Progenitor cell of endocrine pancreas (in vitro differentiated cells): ENCODE data around the gene DBN1. TPM values are rescaled to one million over a fixed set of nuclear protein-coding genes. Genes with fewer than 3 reads are reported as not detected.

ENCODE experiments used
- DNase-seq: peaks from one replicate; pipeline ENCODE4 v3.0.0; 2021; ENCODE audit warnings: low spot score; ENCODE audit not compliant: unreplicated experiment
- H3K27ac Mint-ChIP-seq: 2 replicates; pipeline ENCODE4 v1.8.0; 2021; ENCODE audit warnings: mild to moderate bottlenecking, moderate library complexity, mixed read lengths
- H3K27me3 Mint-ChIP-seq: 2 replicates; pipeline ENCODE4 v1.8.0; 2021; ENCODE audit warnings: mixed read lengths
- H3K36me3 Mint-ChIP-seq: 2 replicates; pipeline ENCODE4 v1.8.0; 2022; ENCODE audit warnings: mixed read lengths; ENCODE audit not compliant: insufficient read depth
- H3K4me1 Mint-ChIP-seq: 2 replicates; pipeline ENCODE4 v1.8.0; 2021; ENCODE audit warnings: low read depth, mixed read lengths
- H3K4me3 Mint-ChIP-seq: 2 replicates; pipeline ENCODE4 v1.8.0; 2021; ENCODE audit warnings: low read depth, mild to moderate bottlenecking, moderate library complexity, mixed read lengths
- H3K9me3 Mint-ChIP-seq: 2 replicates; pipeline ENCODE4 v1.8.0; 2021; ENCODE audit warnings: low read depth, mixed read lengths
- CTCF ChIP-seq: fragments of 200-600 bp; sonication (generic); IDR thresholded peaks from one replicate; pipeline ENCODE4 v1.5.0; 2021; ENCODE audit warnings: antibody characterized with exemption, mild to moderate bottlenecking; ENCODE audit not compliant: unreplicated experiment
- total RNA-seq: library from RNA; stranded (reverse); gene quantifications from 2 replicates; pipeline ENCODE4 v1.2.1, GENCODE V29; 2021

DBN1 gene
- total RNA-seq, 1 donor from 2014 or later = 396 TPM

GRCh38 chr5:177435847-177436536 lies 37.4 kb downstream of the DBN1 start:
- peaks cover 16% of the 10 kb centered on the region for H3K36me3 Mint-ChIP-seq
- DNase-seq = no peak
- H3K27ac Mint-ChIP-seq = peak overlapping the region; percentile 24
- H3K27me3 Mint-ChIP-seq = no peaks in the 10 kb centered on the region
- H3K9me3 Mint-ChIP-seq = no peaks in the 10 kb centered on the region
- H3K4me1 Mint-ChIP-seq = peaks cover 4% of the 10 kb centered on the region
- no peak overlapping the region for H3K4me3 Mint-ChIP-seq
- TF ChIP-seq CTCF = no peak

- TF ChIP-seq CTCF = no peak
- DNase-seq = no peak
- Mint-ChIP-seq H3K27ac (no peak overlapping the region), H3K27me3 (no peaks in the 10 kb centered on the region), H3K9me3 (no peaks in the 10 kb centered on the region), H3K36me3 (peaks cover 17% of the 10 kb centered on the region), H3K4me3 (no peak overlapping the region), H3K4me1 (peaks cover 4% of the 10 kb centered on the region)
Measured at GRCh38 chr5:177434942-177435738, 38.3 kb downstream of the DBN1 start.

- H3K27ac Mint-ChIP-seq = no peak overlapping the region
- H3K4me1 Mint-ChIP-seq = peaks cover 4% of the 10 kb centered on the region
- DNase-seq = no peak
- no peaks in the 10 kb centered on the region for H3K9me3 Mint-ChIP-seq
- no peak for TF ChIP-seq CTCF
- no peak overlapping the region for H3K4me3 Mint-ChIP-seq
- peaks cover 13% of the 10 kb centered on the region for H3K36me3 Mint-ChIP-seq
- H3K27me3 Mint-ChIP-seq = no peaks in the 10 kb centered on the region
Measured at GRCh38 chr5:177434437-177434836, 39.0 kb downstream of the DBN1 start.

- no peak overlapping the region for H3K4me3 Mint-ChIP-seq
- no peaks in the 10 kb centered on the region for H3K27me3 Mint-ChIP-seq
- H3K4me1 Mint-ChIP-seq = peaks cover 4% of the 10 kb centered on the region
- no peak overlapping the region for H3K27ac Mint-ChIP-seq
- H3K36me3 Mint-ChIP-seq = peaks cover 11% of the 10 kb centered on the region
- no peak for TF ChIP-seq CTCF
- no peaks in the 10 kb centered on the region for H3K9me3 Mint-ChIP-seq
- DNase-seq = no peak
Measured at GRCh38 chr5:177433658-177434217, 39.7 kb downstream of the DBN1 start.

- H3K9me3 Mint-ChIP-seq = no peaks in the 10 kb centered on the region
- H3K27ac Mint-ChIP-seq = no peak overlapping the region
- no peaks in the 10 kb centered on the region for H3K27me3 Mint-ChIP-seq
- TF ChIP-seq CTCF = no peak
- no peak overlapping the region for H3K4me3 Mint-ChIP-seq
- H3K4me1 Mint-ChIP-seq = peaks cover 4% of the 10 kb centered on the region
- DNase-seq = no peak
- peaks cover 8% of the 10 kb centered on the region for H3K36me3 Mint-ChIP-seq
Measured at GRCh38 chr5:177432839-177433657, 40.4 kb downstream of the DBN1 start.
